AG04450 (cell line): Measurements from ENCODE around the gene ST8SIA4. TPM values are rescaled to one million over a fixed set of nuclear protein-coding genes. Genes with fewer than 3 reads are reported as not detected.

Source experiments
- CTCF ChIA-PET: fragments of 300-600, 350-600 bp; formaldehyde crosslinking; extraction: SDS; loops from one replicate; lab custom pipeline; 2022; ENCODE audit warnings: antibody characterized with exemption, inconsistent platforms; lab: Charles Lee
- POLR2A ChIA-PET: fragments of 350-600 bp; formaldehyde crosslinking; extraction: SDS; loops from one replicate; lab custom pipeline; 2021; ENCODE audit warnings: antibody characterized with exemption, inconsistent platforms; lab: Yijun Ruan, JAX
- DNase-seq: peaks from one replicate; pipeline ENCODE4 v3.0.0-alpha.2; 2011; ENCODE audit warnings: low read depth, low spot score
- H3K27ac ChIP-seq: one replicate; pipeline ENCODE4 v1.5.1; 2012; ENCODE audit warnings: low read depth, low read length, control low read depth
- H3K27me3 ChIP-seq: one replicate; pipeline ENCODE4 v1.6.0; 2012; ENCODE audit warnings: low read length; ENCODE audit not compliant: control insufficient read depth, insufficient read depth
- H3K4me3 ChIP-seq: 2 replicates; pipeline ENCODE4 v1.5.1; 2011; ENCODE audit warnings: mild to moderate bottlenecking, low read depth, low read length, control low read depth
- H3K9me3 ChIP-seq: 2 replicates; pipeline ENCODE4 v1.5.1; 2012; ENCODE audit warnings: low read length; ENCODE audit not compliant: control insufficient read depth, insufficient read depth
- CTCF ChIP-seq: IDR thresholded peaks from 2 replicates; pipeline ENCODE4 v1.5.1; 2011; ENCODE audit warnings: low read depth, low read length, control low read depth, inconsistent platforms
- polyA plus RNA-seq: library from polyadenylated mRNA; depleted of rRNA; stranded (reverse); fragments of >200 nt; gene quantifications from 2 replicates; pipeline ENCODE4 v1.2.3, GENCODE V29; 2011

The ST8SIA4 gene
- polyA plus RNA-seq, 1 experiment = 0.02 TPM

- no peak overlapping the region for H3K4me3 ChIP-seq
- ChIA-PET POLR2A (no interaction called here), CTCF (no interaction called here)
- DNase-seq = no peak
- H3K9me3 ChIP-seq = no peaks in the 10 kb centered on the region
- no peak for TF ChIP-seq CTCF
- no peak overlapping the region for H3K27ac ChIP-seq
- no peaks in the 10 kb centered on the region for H3K27me3 ChIP-seq
Observed at GRCh38 chr5:100842080-100842479, 61.0 kb downstream of the ST8SIA4 start.

- H3K4me3 ChIP-seq = no peak overlapping the region
- CTCF ChIA-PET = no interaction called here
- H3K27me3 ChIP-seq = no peaks in the 10 kb centered on the region
- POLR2A ChIA-PET = no interaction called here
- no peak for TF ChIP-seq CTCF
- no peak for DNase-seq
- no peaks in the 10 kb centered on the region for H3K9me3 ChIP-seq
- H3K27ac ChIP-seq = no peak overlapping the region
Observed at GRCh38 chr5:100841358-100842076, 61.6 kb downstream of the ST8SIA4 start.

- H3K27me3 ChIP-seq = no peaks in the 10 kb centered on the region
- DNase-seq = no peak
- POLR2A ChIA-PET = no interaction called here
- H3K4me3 ChIP-seq = no peak overlapping the region
- H3K27ac ChIP-seq = no peak overlapping the region
- CTCF ChIA-PET = interaction anchor here (0.7 kb wide), 2 partner anchors 16 to 78 kb away, joined by 3 read pairs; no protein-coding TSS in a partner anchor
- no peak for TF ChIP-seq CTCF
- H3K9me3 ChIP-seq = no peaks in the 10 kb centered on the region
Observed at GRCh38 chr5:100840789-100841188, 62.3 kb downstream of the ST8SIA4 start.

GRCh38 chr5:100840370-100840769 is 62.7 kb downstream of the ST8SIA4 start:
- Histone ChIP-seq H3K27me3 (no peaks in the 10 kb centered on the region), H3K27ac (no peak overlapping the region), H3K4me3 (no peak overlapping the region), H3K9me3 (no peaks in the 10 kb centered on the region)
- DNase-seq = no peak
- TF ChIP-seq CTCF = no peak
- CTCF ChIA-PET = interaction anchor here (0.7 kb wide), 2 partner anchors 17 to 78 kb away, joined by 3 read pairs; no protein-coding TSS in a partner anchor
- POLR2A ChIA-PET = no interaction called here

- Histone ChIP-seq H3K4me3 (no peak overlapping the region), H3K27ac (no peak overlapping the region), H3K9me3 (no peaks in the 10 kb centered on the region), H3K27me3 (no peaks in the 10 kb centered on the region)
- ChIA-PET CTCF (interaction anchor here (1.0 kb wide), 1 partner anchor 35 kb away, joined by 4 read pairs; no protein-coding TSS in a partner anchor), POLR2A (no interaction called here)
- no peak for TF ChIP-seq CTCF
- DNase-seq = no peak
Observed at GRCh38 chr5:100838048-100838473, 65.0 kb downstream of the ST8SIA4 start.
